K562 treated with DMSO at 1 percent for 12 hours (cell line): ENCODE measurements around the gene RCBTB1. TPM values are rescaled to one million over a fixed set of nuclear protein-coding genes. Genes with fewer than 3 reads are reported as not detected.

Experiments used
- total RNA-seq: library from RNA; unstranded; fragments of 300-600 nt; gene quantifications from 2 replicates; pipeline ENCODE4 v1.2.3, GENCODE V29; 2022; ENCODE audit not compliant: insufficient read depth

The RCBTB1 gene
- 5.0 and 14.9 TPM in 2 replicates for total RNA-seq

DNA sequence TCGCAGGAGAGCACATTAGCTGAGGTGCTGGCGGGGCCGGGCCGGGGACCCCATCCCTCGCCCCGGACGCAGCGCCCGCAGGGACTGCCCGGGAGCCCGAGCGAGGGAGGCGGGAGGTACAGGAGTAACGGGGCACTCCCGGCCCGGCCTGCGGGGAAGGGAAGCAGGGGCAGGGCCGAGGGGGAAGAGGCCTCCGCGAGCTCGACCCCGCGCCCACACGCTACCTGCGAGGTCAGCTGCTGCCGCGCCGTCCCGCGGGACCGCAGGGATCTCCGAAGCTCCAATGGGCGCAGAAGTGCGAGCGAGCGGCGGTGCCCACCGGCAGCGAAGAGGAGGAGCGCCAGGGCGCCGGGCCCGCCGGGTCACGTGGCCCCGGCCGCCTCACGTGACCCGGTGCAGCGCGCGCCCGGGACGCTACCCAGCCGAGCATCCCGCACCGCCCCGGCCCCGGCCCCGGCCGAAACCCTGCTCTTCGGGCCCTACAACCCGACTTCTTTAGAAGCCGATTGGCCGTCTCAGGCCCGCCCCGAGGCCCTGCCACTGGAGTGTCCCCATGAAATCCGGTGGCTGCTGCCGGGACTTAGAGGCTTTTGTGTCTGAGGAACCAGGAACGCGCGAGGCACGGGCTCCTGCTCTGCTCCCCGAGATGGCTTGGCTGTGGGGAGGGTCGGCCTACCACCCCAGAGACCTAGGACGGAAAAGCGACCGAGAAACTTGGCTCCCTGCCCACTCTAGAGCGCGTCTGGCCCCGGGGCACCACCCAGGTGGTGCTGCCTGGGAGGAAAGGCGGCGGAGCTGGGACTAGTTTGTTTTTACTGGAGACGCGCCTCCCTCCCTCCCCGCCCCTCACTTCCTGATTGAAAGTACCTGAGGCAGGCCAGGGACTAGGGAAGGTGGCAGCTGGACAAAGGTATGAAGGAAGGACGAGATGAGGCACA is at the start of gene RCBTB1:
Gene RCBTB1 (minus strand): TSS at position 339 of the 938 bp plus-strand sequence. CDS start 18,279 bp downstream, outside the sequence.

DNA sequence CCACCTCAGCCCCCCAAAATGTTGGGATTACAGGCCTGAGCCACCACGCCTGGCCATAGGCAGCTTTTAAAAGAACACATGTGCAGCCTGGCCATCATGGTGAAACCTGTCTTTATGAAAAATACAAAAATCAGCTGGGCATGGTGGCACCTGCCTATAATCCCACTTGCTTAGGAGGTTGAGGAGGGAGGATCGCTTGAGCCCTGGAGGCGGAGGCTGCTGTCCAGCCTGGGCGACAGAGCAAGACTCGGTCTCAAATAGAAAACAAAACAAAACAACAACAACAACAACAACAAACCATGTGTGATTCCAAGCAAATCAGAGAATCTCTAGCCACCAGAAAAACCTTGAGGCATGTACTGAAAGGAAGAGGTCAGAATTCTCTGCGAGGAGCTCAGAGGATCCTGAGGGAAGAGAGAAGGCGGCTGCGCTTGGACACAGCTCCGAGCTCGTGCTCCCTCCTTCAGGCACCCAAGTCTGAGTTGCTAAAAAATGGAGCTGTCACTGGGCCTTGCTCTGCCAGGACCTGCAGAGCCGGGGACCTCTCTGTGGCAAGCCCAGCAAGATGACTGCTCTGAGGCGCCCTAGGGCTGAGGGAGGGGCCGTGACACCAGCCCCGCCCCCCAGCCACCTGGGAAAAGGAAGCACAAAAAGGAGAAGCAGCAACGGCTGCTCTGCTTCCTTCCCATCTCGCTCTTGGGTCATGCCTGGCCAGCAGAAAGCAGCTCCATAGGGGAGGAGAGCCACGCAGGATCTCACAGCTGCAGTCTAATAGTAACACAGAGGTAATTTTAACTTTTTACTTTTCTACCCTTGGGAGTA is 42.7 kb upstream of the RCBTB1 start, which contains the start of gene ARL11:
Gene ARL11 (plus strand): TSS at position 677 of the 822 bp plus-strand sequence. CDS start 1,941 bp downstream, outside the sequence.

DNA sequence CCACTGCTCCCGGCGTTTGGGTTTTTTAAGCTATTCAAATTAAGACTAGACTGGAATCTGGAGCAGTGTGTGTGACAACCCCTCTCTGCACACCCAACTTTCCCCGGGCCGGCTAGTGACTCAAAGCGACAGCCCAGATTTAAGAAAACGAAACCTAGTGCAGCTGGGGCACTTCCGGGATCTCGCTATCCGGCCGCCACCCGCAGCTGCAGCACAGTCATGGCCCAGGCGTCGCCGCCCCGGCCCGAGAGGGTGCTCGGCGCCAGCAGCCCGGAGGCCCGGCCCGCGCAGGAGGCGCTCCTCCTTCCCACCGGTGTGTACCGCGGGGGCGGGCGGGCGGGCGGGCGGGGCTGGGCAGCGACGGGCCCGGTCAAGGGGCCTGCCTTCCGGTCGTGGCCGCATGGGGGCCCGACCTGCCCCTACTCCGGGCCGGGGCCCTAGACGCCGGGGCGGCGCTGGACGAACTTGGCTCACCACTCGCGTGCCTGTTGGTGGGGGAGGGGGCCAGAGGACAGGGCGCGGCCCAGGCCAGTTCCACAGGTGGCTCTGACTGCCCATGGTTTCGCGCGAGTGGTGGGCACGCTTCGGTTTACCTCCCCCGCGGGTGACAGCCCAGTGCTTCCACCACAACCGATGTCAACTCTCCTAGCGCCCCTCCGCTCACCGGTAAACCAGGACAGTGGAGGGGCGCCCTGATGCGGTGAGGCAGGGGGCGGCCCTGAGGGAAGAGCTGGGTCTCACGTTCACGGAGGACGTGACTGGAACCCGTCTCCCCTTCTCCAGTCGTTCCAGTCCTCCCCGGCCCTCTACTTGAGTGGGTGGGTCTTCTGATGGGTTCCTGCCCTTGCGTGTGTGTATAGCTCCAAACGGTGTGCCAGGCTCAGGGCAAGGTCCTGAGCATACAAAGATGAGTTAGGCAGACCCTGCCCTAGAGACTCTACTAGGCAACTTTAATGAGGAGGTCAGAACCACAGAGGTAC is 89.3 kb downstream of the RCBTB1 start, which contains the start of gene PHF11:
Gene PHF11 (plus strand): TSS at position 171 of the 980 bp plus-strand sequence. CDS start 49 bp downstream, at position 220.

Other genes starting within 250 kb of the RCBTB1 start
- 1.1 and 1.3 TPM in 2 replicates for gene CAB39L, start 141.5 kb downstream of the RCBTB1 start, total RNA-seq
- gene SETDB2, start 141.3 kb downstream of the RCBTB1 start, total RNA-seq: 2.9 and 3.6 TPM in 2 replicates
- gene PHF11, start 89.6 kb downstream of the RCBTB1 start, total RNA-seq: 3.0 and 5.2 TPM in 2 replicates
- gene ARL11, start 42.9 kb upstream of the RCBTB1 start, total RNA-seq: 1.1 and 1.4 TPM in 2 replicates
- 31.3 and 41.3 TPM in 2 replicates for gene EBPL, start 105.9 kb upstream of the RCBTB1 start, total RNA-seq
- gene KPNA3, start 207.1 kb upstream of the RCBTB1 start, total RNA-seq: 4.8 and 16.6 TPM in 2 replicates